IMR-90 (cell line): Measurements from ENCODE around the gene CCHCR1. TPM values are rescaled to one million over a fixed set of nuclear protein-coding genes. Genes with fewer than 3 reads are reported as not detected.

Experiments used
- ATAC-seq: fragments of 200-7000 bp; cut with Tn5 transposase; 2 replicates; pipeline ENCODE4 v1.9.1; 2020; ENCODE audit warnings: low read depth, mild to moderate bottlenecking, moderate library complexity
- BruUV-seq: library from RNA; stranded (reverse); fragments of 400-500 nt; replicated peaks from 2 replicates; lab custom pipeline; 2021; lab: Mats Ljungman, UMichigan
- CTCF ChIA-PET: fragments of 300-600 bp; formaldehyde crosslinking; extraction: SDS; loops from one replicate; lab custom pipeline; 2021; ENCODE audit warnings: antibody characterized with exemption; lab: Yijun Ruan, JAX
- POLR2A ChIA-PET: fragments of 300-600 bp; sonication (Branson Sonifier 250); formaldehyde crosslinking; loops from one replicate; lab custom pipeline; 2022; ENCODE audit warnings: antibody characterized with exemption; ENCODE audit not compliant: unreplicated experiment; lab: Charles Lee
- DNase-seq: peaks from one replicate; pipeline ENCODE4 v3.0.0; 2013
- H2AFZ ChIP-seq: replicated peaks from 2 replicates; pipeline ENCODE3; 2013; ENCODE audit warnings: low read length, mild to moderate bottlenecking; ENCODE audit not compliant: poor library complexity
- H2AK5ac ChIP-seq: 2 replicates; pipeline ENCODE4 v1.6.1; 2013; ENCODE audit warnings: low read depth, low read length, inconsistent platforms
- H2AK9ac ChIP-seq: replicated peaks from 2 replicates; pipeline ENCODE3; 2013; ENCODE audit warnings: mild to moderate bottlenecking, low read depth, low read length, moderate library complexity; ENCODE audit not compliant: poor library complexity
- H2BK120ac ChIP-seq: 2 replicates; pipeline ENCODE4 v1.6.1; 2013; ENCODE audit warnings: low read depth, low read length, inconsistent platforms
- H2BK15ac ChIP-seq: 3 replicates; pipeline ENCODE4 v1.6.1; 2013; ENCODE audit warnings: low read depth, low read length, inconsistent platforms
- H2BK20ac ChIP-seq: 2 replicates; pipeline ENCODE4 v1.6.1; 2013; ENCODE audit warnings: low read depth, mild to moderate bottlenecking, inconsistent platforms, low read length, moderate library complexity
- H2BK5ac ChIP-seq: 2 replicates; pipeline ENCODE4 v1.6.1; 2013; ENCODE audit warnings: mild to moderate bottlenecking, low read depth, low read length, inconsistent platforms; ENCODE audit not compliant: poor library complexity, severe bottlenecking
- H3K14ac ChIP-seq: replicated peaks from 2 replicates; pipeline ENCODE4 v1.6.1; 2013; ENCODE audit warnings: low read depth, low read length, inconsistent platforms
- H3K18ac ChIP-seq: 2 replicates; pipeline ENCODE4 v1.6.1; 2013; ENCODE audit warnings: low read depth, low read length, control low read depth
- H3K23ac ChIP-seq: 2 replicates; pipeline ENCODE4 v1.6.1; 2013; ENCODE audit warnings: low read depth, low read length, inconsistent platforms
- H3K27ac ChIP-seq: 2 replicates; pipeline ENCODE4 v1.5.1; 2013; ENCODE audit warnings: mild to moderate bottlenecking, control low read depth, low read length; ENCODE audit not compliant: insufficient read depth
- H3K27me3 ChIP-seq: 2 replicates; pipeline ENCODE4 v1.6.1; 2013; ENCODE audit warnings: low read length; ENCODE audit not compliant: control insufficient read depth, insufficient read depth
- H3K36me3 ChIP-seq: 2 replicates; pipeline ENCODE4 v1.6.1; 2013; ENCODE audit warnings: low read length, mixed read lengths; ENCODE audit not compliant: control insufficient read depth, insufficient read depth
- H3K4ac ChIP-seq: 2 replicates; pipeline ENCODE4 v1.6.1; 2013; ENCODE audit warnings: low read depth, low read length, inconsistent platforms
- H3K4me1 ChIP-seq: 2 replicates; pipeline ENCODE4 v1.6.1; 2013; ENCODE audit warnings: low read length, mixed read lengths; ENCODE audit not compliant: control insufficient read depth, insufficient read depth
- H3K4me2 ChIP-seq: 2 replicates; pipeline ENCODE4 v1.6.1; 2013; ENCODE audit warnings: low read depth, mild to moderate bottlenecking, control low read depth, low read length, moderate library complexity
- H3K4me3 ChIP-seq: 2 replicates; pipeline ENCODE4 v1.5.1; 2013; ENCODE audit warnings: low read depth, mild to moderate bottlenecking, control low read depth, low read length, moderate library complexity; ENCODE audit not compliant: insufficient read depth
- H3K56ac ChIP-seq: 2 replicates; pipeline ENCODE4 v1.6.1; 2013; ENCODE audit warnings: low read length, inconsistent platforms; ENCODE audit not compliant: insufficient read depth; ENCODE audit errors: extremely low read depth
- H3K79me1 ChIP-seq, 2 experiments: 2 replicates each; pipeline ENCODE4 v1.6.1; 2013; ENCODE audit warnings: low read length in 2 of 2, inconsistent platforms in 1 of 2, low read depth in 1 of 2
- H3K9ac ChIP-seq: 2 replicates; pipeline ENCODE4 v1.6.1; 2013; ENCODE audit warnings: low read depth, low read length, control low read depth
- H3K9me1 ChIP-seq: 2 replicates; pipeline ENCODE4 v1.6.1; 2013; ENCODE audit warnings: low read length, inconsistent platforms; ENCODE audit not compliant: insufficient read depth
- H3K9me3 ChIP-seq: 2 replicates; pipeline ENCODE4 v1.6.1; 2013; ENCODE audit warnings: low read length; ENCODE audit not compliant: control insufficient read depth, insufficient read depth
- H4K20me1 ChIP-seq: 2 replicates; pipeline ENCODE4 v1.6.1; 2013; ENCODE audit warnings: low read length, inconsistent platforms; ENCODE audit not compliant: insufficient read depth
- H4K5ac ChIP-seq: 2 replicates; pipeline ENCODE4 v1.6.1; 2013; ENCODE audit warnings: mild to moderate bottlenecking, low read depth, low read length, control low read depth
- H4K8ac ChIP-seq, 2 experiments: 2 replicates each; pipeline ENCODE4 v1.6.1; 2013; ENCODE audit warnings: low read depth in 2 of 2, low read length in 2 of 2, control low read depth in 1 of 2, inconsistent platforms in 1 of 2
- H4K91ac ChIP-seq: 2 replicates; pipeline ENCODE4 v1.6.1; 2013; ENCODE audit warnings: low read depth, low read length, inconsistent platforms; ENCODE audit not compliant: insufficient read depth
- WGBS, 2 experiments: methylation state at CpG; one replicate each; pipeline versions ENCODE4 v1.1.5 to v1.1.7; 2013; ENCODE audit warnings: missing lambda C conversion rate in 2 of 2; ENCODE audit not compliant: insufficient read length in 1 of 2; ENCODE audit errors: extremely low coverage in 2 of 2; 5-methylcytosine and 5-hydroxymethylcytosine counted together
- dilution Hi-C: fragments of 300-500 bp; cut with HindIII; formaldehyde crosslinking; loops from one replicate; pipeline ENCODE4 v1.14.3; 2018; ENCODE audit warnings: low sequenced_read_pairs; ENCODE audit not compliant: unreplicated experiment
- in situ Hi-C: fragments of 300-500 bp; cut with MboI; formaldehyde crosslinking; loops from 3 replicates; pipeline ENCODE4 v1.14.3; 2019; ENCODE audit warnings: low sequenced_read_pairs, inconsistent platforms, mixed read lengths
- intact Hi-C: fragments of 100-400 bp; cut with micrococcal nuclease; formaldehyde crosslinking; loops from 2 replicates; pipeline ENCODE4 v1.10.0; 2022
- polyA plus RNA-seq, 3 experiments: library from polyadenylated mRNA; depleted of rRNA; stranded (reverse); fragments of >200 nt; gene quantifications; 2 replicates each; pipeline ENCODE4 v1.2.3, GENCODE V29; 2012; ENCODE audit warnings: low replicate concordance in 1 of 3
- total RNA-seq: library from RNA; depleted of rRNA; stranded (reverse); fragments of >200 nt; gene quantifications from 2 replicates; pipeline ENCODE4 v1.2.3, GENCODE V29; 2012
- TF ChIP-seq, protein P1 (sequence below): fragments of 150-350 bp; IDR thresholded peaks from 2 replicates; pipeline ENCODE4 v1.6.1; 2016; ENCODE audit warnings: low read depth, mild to moderate bottlenecking, low read length, moderate library complexity, borderline replicate concordance

Gene CCHCR1
- total and polyA plus RNA-seq, 2 of the 4 experiments (the other 2 are of a cell fraction) = 13.1 to 22.0 TPM

DNA sequence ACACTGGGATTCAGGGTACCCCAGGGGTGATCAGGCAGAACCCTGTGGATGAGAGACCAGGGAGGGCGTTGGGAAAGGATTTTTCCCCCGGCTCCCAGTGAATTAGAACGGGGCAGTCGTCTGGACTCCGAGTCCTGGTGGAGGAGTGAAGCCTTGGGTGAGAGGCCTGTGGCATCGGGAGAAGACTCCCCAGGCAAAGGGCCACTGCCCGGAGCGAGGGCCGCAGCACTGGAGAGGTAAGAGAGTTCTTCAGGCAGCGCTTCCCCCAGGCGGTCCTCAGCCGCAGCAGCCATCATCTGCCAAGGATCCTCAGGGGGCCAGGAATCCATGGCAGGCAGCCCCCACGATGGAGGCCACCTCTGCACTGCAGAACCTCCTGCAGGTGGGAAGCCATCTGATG is 45.9 kb downstream of the CCHCR1 start:
- ChIA-PET CTCF (no interaction called here), POLR2A (no interaction called here)
- H2AK5ac ChIP-seq = no peak overlapping the region
- H4K5ac ChIP-seq = no peak overlapping the region
- peaks cover 34% of the 10 kb centered on the region for H3K27me3 ChIP-seq
- no peak overlapping the region for H2BK120ac ChIP-seq
- no peak overlapping the region for H3K14ac ChIP-seq
- no peak overlapping the region for H4K8ac ChIP-seq
- H3K23ac ChIP-seq = no peak overlapping the region
- H3K18ac ChIP-seq = no peak overlapping the region
- no TSS peak for BruUV-seq
- no peak overlapping the region for H3K56ac ChIP-seq
- no peak overlapping the region for H2BK15ac ChIP-seq
- no peak overlapping the region for H3K4me2 ChIP-seq
- WGBS, 2 experiments = no CpG with 5 or more reads among the region's 13 CpGs
- no peak overlapping the region for H3K27ac ChIP-seq
- ATAC-seq (no peak), DNase-seq (no peak)
- H2AFZ ChIP-seq = no peak overlapping the region
- peaks cover 15% of the 10 kb centered on the region for H3K9me1 ChIP-seq
- dilution Hi-C loops = no loop called here
- H3K9ac ChIP-seq = no peak overlapping the region
- no peak overlapping the region for H3K4me3 ChIP-seq
- H4K20me1 ChIP-seq = no peaks in the 10 kb centered on the region
- no peaks in the 10 kb centered on the region for H3K9me3 ChIP-seq
- H4K91ac ChIP-seq = no peak overlapping the region
- intact Hi-C loops = no loop called here
- H3K4ac ChIP-seq = no peak overlapping the region
- H3K36me3 ChIP-seq = no peaks in the 10 kb centered on the region
- TF ChIP-seq, protein P1, sequence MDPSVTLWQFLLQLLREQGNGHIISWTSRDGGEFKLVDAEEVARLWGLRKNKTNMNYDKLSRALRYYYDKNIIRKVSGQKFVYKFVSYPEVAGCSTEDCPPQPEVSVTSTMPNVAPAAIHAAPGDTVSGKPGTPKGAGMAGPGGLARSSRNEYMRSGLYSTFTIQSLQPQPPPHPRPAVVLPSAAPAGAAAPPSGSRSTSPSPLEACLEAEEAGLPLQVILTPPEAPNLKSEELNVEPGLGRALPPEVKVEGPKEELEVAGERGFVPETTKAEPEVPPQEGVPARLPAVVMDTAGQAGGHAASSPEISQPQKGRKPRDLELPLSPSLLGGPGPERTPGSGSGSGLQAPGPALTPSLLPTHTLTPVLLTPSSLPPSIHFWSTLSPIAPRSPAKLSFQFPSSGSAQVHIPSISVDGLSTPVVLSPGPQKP = no peak
- H3K79me1 ChIP-seq = peaks cover 0 to 9% of the 10 kb centered on the region in 2 experiments; a peak in 2 of 4 replicates
- no peak overlapping the region for H2BK20ac ChIP-seq
- no peak overlapping the region for H2BK5ac ChIP-seq
- H3K4me1 ChIP-seq = peaks cover 11% of the 10 kb centered on the region
- H2AK9ac ChIP-seq = no peak overlapping the region
- in situ Hi-C loops = no loop called here
